Gastroesophageal sphincter (tissue), 3 donors: ENCODE results near the gene ARHGAP25.

Experiments used
- EP300 ChIP-seq: sonication (generic); formaldehyde crosslinking; IDR thresholded peaks from one replicate; pipeline ENCODE4 v1.6.1; 2017; ENCODE audit warnings: antibody characterized with exemption, mild to moderate bottlenecking
- POLR2A ChIP-seq, 2 donors: fragments of 450-650 bp; IDR thresholded peaks; one replicate each; pipeline ENCODE4 v1.6.1; 2017; ENCODE audit warnings: antibody characterized with exemption in 2 of 2, mild to moderate bottlenecking in 2 of 2, moderate library complexity in 1 of 2
- POLR2AphosphoS5 ChIP-seq: sonication (generic); formaldehyde crosslinking; IDR thresholded peaks from one replicate; pipeline ENCODE4 v1.6.1; 2017; ENCODE audit warnings: antibody characterized with exemption
- TF ChIP-seq, protein P1 (sequence below), 4 experiments: fragments of 200-600 bp in 2 of 4; fragments of 450-650 bp in 2 of 4; sonication (generic) in 1 of 4; IDR thresholded peaks; one replicate each; pipeline ENCODE4 v1.5.1; 2017 to 2019; ENCODE audit warnings: antibody characterized with exemption in 4 of 4, mild to moderate bottlenecking in 2 of 4, moderate library complexity in 2 of 4

DNA sequence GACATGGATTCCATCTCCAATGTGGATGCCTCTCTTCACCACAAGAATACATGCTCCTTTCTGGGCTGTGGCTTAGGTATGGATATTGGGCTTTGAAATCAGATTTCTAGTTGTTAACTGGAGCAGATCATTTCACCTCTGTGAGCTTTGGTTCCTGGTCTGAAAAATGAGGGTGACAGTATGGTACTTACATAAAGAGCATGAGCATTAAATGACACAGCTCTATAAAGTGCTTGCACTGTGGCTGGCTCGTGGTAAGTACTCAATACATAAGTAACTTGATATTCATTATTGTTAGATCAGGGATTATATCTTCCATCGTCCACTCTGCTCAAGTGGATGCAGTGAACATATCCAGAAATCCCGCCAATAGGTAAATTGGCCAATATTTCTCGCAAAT is 33.4 kb downstream of the ARHGAP25 start:
- TF ChIP-seq, protein P1, sequence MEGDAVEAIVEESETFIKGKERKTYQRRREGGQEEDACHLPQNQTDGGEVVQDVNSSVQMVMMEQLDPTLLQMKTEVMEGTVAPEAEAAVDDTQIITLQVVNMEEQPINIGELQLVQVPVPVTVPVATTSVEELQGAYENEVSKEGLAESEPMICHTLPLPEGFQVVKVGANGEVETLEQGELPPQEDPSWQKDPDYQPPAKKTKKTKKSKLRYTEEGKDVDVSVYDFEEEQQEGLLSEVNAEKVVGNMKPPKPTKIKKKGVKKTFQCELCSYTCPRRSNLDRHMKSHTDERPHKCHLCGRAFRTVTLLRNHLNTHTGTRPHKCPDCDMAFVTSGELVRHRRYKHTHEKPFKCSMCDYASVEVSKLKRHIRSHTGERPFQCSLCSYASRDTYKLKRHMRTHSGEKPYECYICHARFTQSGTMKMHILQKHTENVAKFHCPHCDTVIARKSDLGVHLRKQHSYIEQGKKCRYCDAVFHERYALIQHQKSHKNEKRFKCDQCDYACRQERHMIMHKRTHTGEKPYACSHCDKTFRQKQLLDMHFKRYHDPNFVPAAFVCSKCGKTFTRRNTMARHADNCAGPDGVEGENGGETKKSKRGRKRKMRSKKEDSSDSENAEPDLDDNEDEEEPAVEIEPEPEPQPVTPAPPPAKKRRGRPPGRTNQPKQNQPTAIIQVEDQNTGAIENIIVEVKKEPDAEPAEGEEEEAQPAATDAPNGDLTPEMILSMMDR (IDR thresholded peaks at IDR 0.05): no peak
- TF ChIP-seq POLR2AphosphoS5: no peak
- no peak for TF ChIP-seq POLR2A (IDR thresholded peaks at IDR 0.05)
- TF ChIP-seq EP300: no peak
